Muscle layer of colon (tissue), 2 donors: ENCODE measurements around the gene SPDYE18.
"Not testable (repeated sequence)": the region's sequence is repeated elsewhere in the genome, so short reads cannot be mapped to it uniquely, and the experiment has no call there.

Source experiments
- H3K27ac ChIP-seq: one replicate; pipeline ENCODE4 v1.7.0; 2013; ENCODE audit warnings: low read depth, mild to moderate bottlenecking, low read length, moderate library complexity
- H3K27me3 ChIP-seq, 2 donors: one replicate each; pipeline ENCODE4 v1.7.0; 2013; ENCODE audit warnings: low read length in 2 of 2, mild to moderate bottlenecking in 2 of 2; ENCODE audit not compliant: insufficient read depth in 2 of 2, control insufficient read depth in 1 of 2
- H3K36me3 ChIP-seq: one replicate; pipeline ENCODE4 v1.7.0; 2013; ENCODE audit warnings: mild to moderate bottlenecking, low read length; ENCODE audit not compliant: insufficient read depth
- H3K4me1 ChIP-seq: one replicate; pipeline ENCODE4 v1.7.0; 2013; ENCODE audit warnings: mild to moderate bottlenecking, low read length; ENCODE audit not compliant: insufficient read depth
- H3K4me3 ChIP-seq, 2 donors: one replicate each; pipeline ENCODE4 v1.7.0; 2013; ENCODE audit warnings: low read length in 2 of 2, low read depth in 1 of 2, mild to moderate bottlenecking in 1 of 2, moderate library complexity in 1 of 2
- H3K9ac ChIP-seq: one replicate; pipeline ENCODE4 v1.7.0; 2013; ENCODE audit warnings: low read length
- H3K9me3 ChIP-seq: one replicate; pipeline ENCODE4 v1.7.0; 2013; ENCODE audit warnings: mild to moderate bottlenecking, low read length
- donor health status: abdominal sarcoma.
- donor health status: Adenocarcinoma of cecum.

Gene SPDYE18

GRCh38 chr7:77074786-77075396, 12.5 kb upstream of the SPDYE18 start:
- not testable (repeated sequence) for H3K4me3 ChIP-seq, H3K36me3 ChIP-seq, H3K27ac ChIP-seq, H3K27me3 ChIP-seq, H3K9ac ChIP-seq, H3K9me3 ChIP-seq, H3K4me1 ChIP-seq

- not testable (repeated sequence) for H3K27me3 ChIP-seq, H3K4me1 ChIP-seq, H3K27ac ChIP-seq, H3K9me3 ChIP-seq, H3K36me3 ChIP-seq, H3K4me3 ChIP-seq, H3K9ac ChIP-seq
Observed at GRCh38 chr7:77071108-77071507, 8.8 kb upstream of the SPDYE18 start.

- H3K4me1 ChIP-seq, H3K9me3 ChIP-seq, H3K27ac ChIP-seq: not testable (repeated sequence)
Observed at GRCh38 chr7:77065869-77066268, 3.5 kb upstream of the SPDYE18 start.

GRCh38 chr7:77063732-77064131, 1.4 kb upstream of the SPDYE18 start:
- H3K27me3 ChIP-seq, H3K4me1 ChIP-seq, H3K4me3 ChIP-seq, H3K9ac ChIP-seq, H3K36me3 ChIP-seq, H3K27ac ChIP-seq, H3K9me3 ChIP-seq: not testable (repeated sequence)

More at GRCh38 chr7:77065869-77066268, 3.5 kb upstream of the SPDYE18 start:
- H3K36me3 ChIP-seq, H3K9ac ChIP-seq, H3K27me3 ChIP-seq, H3K4me3 ChIP-seq: not testable (repeated sequence)

GRCh38 chr7:77032261-77032660, 30.1 kb downstream of the SPDYE18 start, which contains the start of gene SPDYE17:
SPDYE17 (minus strand) TSS chr7:77032361; CDS start chr7:77030570, 1,791 bp downstream.
- not testable (repeated sequence) for H3K36me3 ChIP-seq, H3K27ac ChIP-seq, H3K4me3 ChIP-seq, H3K4me1 ChIP-seq, H3K9ac ChIP-seq, H3K27me3 ChIP-seq, H3K9me3 ChIP-seq

GRCh38 chr7:77026349-77026748, 36.0 kb downstream of the SPDYE18 start:
- H3K9ac ChIP-seq, H3K9me3 ChIP-seq, H3K4me3 ChIP-seq, H3K36me3 ChIP-seq, H3K27ac ChIP-seq, H3K27me3 ChIP-seq, H3K4me1 ChIP-seq: not testable (repeated sequence)

- not testable (repeated sequence) for H3K27me3 ChIP-seq, H3K9ac ChIP-seq, H3K9me3 ChIP-seq, H3K36me3 ChIP-seq, H3K27ac ChIP-seq, H3K4me3 ChIP-seq, H3K4me1 ChIP-seq
Observed at GRCh38 chr7:77010074-77010680, 52.2 kb downstream of the SPDYE18 start.

GRCh38 chr7:77008000-77008399, 54.4 kb downstream of the SPDYE18 start:
- H3K27ac ChIP-seq, H3K9ac ChIP-seq, H3K4me3 ChIP-seq, H3K9me3 ChIP-seq, H3K27me3 ChIP-seq, H3K4me1 ChIP-seq, H3K36me3 ChIP-seq: not testable (repeated sequence)

- H3K36me3 ChIP-seq = not testable (repeated sequence)
Observed at GRCh38 chr7:77006127-77007110, 55.9 kb downstream of the SPDYE18 start.

GRCh38 chr7:77005461-77006057, 56.8 kb downstream of the SPDYE18 start:
- H3K9me3 ChIP-seq, H3K4me1 ChIP-seq, H3K27ac ChIP-seq, H3K36me3 ChIP-seq, H3K4me3 ChIP-seq, H3K9ac ChIP-seq, H3K27me3 ChIP-seq: not testable (repeated sequence)

More at GRCh38 chr7:77006127-77007110, 55.9 kb downstream of the SPDYE18 start:
- H3K9me3 ChIP-seq, H3K4me3 ChIP-seq, H3K27ac ChIP-seq, H3K27me3 ChIP-seq, H3K9ac ChIP-seq, H3K4me1 ChIP-seq: not testable (repeated sequence)

GRCh38 chr7:77004151-77004550, 58.2 kb downstream of the SPDYE18 start:
- not testable (repeated sequence) for H3K27ac ChIP-seq, H3K4me1 ChIP-seq, H3K9me3 ChIP-seq, H3K9ac ChIP-seq, H3K4me3 ChIP-seq, H3K36me3 ChIP-seq, H3K27me3 ChIP-seq
